ENCODE data around the gene OBSL1.

Gene OBSL1

GRCh38 chr2:219565130-219566080 lies 5.9 kb downstream of the OBSL1 start:
- no peak for DNase-seq (ENCODE audit: low read depth)

- DNase-seq (ENCODE audit: low read depth) = no peak
Observed at GRCh38 chr2:219563271-219563928, 7.9 kb downstream of the OBSL1 start.

GRCh38 chr2:219562049-219563020 lies 9.0 kb downstream of the OBSL1 start:
- DNase-seq (ENCODE audit: low read depth) = no peak

- DNase-seq (ENCODE audit: low read depth) = no peak
Observed at GRCh38 chr2:219561179-219562048, 9.9 kb downstream of the OBSL1 start.

- no peak for DNase-seq (ENCODE audit: low read depth)
Observed at GRCh38 chr2:219560893-219561178, 10.5 kb downstream of the OBSL1 start.

- DNase-seq (ENCODE audit: low read depth) = no peak
Observed at GRCh38 chr2:219560037-219560892, 11.1 kb downstream of the OBSL1 start.

- no peak for DNase-seq (ENCODE audit: low read depth)
Observed at GRCh38 chr2:219559156-219559915, 12.0 kb downstream of the OBSL1 start.

GRCh38 chr2:219557791-219558785 lies 13.3 kb downstream of the OBSL1 start:
- DNase-seq (ENCODE audit: low read depth) = no peak

GRCh38 chr2:219557320-219557719 lies 14.0 kb downstream of the OBSL1 start:
- no peak for DNase-seq (ENCODE audit: low read depth)

- DNase-seq (ENCODE audit: low read depth) = no peak
Observed at GRCh38 chr2:219556413-219556812, 14.9 kb downstream of the OBSL1 start.

- no peak for DNase-seq (ENCODE audit: low read depth)
Observed at GRCh38 chr2:219555956-219556355, 15.4 kb downstream of the OBSL1 start.

- no peak for DNase-seq (ENCODE audit: low read depth)
Observed at GRCh38 chr2:219554350-219554749, 17.0 kb downstream of the OBSL1 start.

GRCh38 chr2:219553463-219553963 lies 17.8 kb downstream of the OBSL1 start:
- DNase-seq (ENCODE audit: low read depth) = no peak

- DNase-seq (ENCODE audit: low read depth) = no peak
Observed at GRCh38 chr2:219553168-219553417, 18.2 kb downstream of the OBSL1 start.

- DNase-seq (ENCODE audit: low read depth) = peak; percentile 55
Observed at GRCh38 chr2:219552382-219553167, 18.8 kb downstream of the OBSL1 start.

- DNase-seq (ENCODE audit: low read depth) = no peak
Observed at GRCh38 chr2:219551441-219552381, 19.6 kb downstream of the OBSL1 start.

Data from T-helper 22 cell (primary cell).